Activated CD4-positive, alpha-beta T cell treated with anti-CD3 and anti-CD28 coated beads for 1 hour (primary cell): Measurements from ENCODE around the gene MUC5B.
"Not testable (repeated sequence)": the region's sequence is repeated elsewhere in the genome, so short reads cannot be mapped to it uniquely, and the experiment has no call there.

ENCODE experiments used
- DNase-seq: peaks from one replicate; pipeline ENCODE4 v3.0.0-alpha.2; 2020

Gene MUC5B

GRCh38 chr11:1203505-1204271 is 19.2 kb upstream of the MUC5B start:
- no peak for DNase-seq

GRCh38 chr11:1204381-1205101 is 18.3 kb upstream of the MUC5B start:
- no peak for DNase-seq

GRCh38 chr11:1205121-1205986 is 17.5 kb upstream of the MUC5B start:
- no peak for DNase-seq

DNA sequence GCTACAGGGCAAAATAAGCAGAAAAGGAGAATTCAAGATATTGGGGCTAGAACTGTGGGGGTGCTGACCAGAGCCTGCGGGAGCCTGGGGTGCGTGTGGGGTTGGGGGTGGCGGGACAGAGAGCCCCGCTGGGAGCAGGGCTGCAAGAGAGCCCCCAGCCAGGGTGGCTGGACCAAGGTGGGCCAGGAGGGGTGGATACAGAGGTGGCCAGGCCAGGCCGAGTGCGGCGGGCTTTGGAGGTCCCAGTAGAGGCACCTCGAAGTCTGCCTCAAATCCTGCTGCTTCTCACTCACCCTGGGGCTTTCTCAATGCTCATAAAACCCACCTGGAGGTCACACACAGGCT is 16.9 kb upstream of the MUC5B start:
- DNase-seq = no peak

DNA sequence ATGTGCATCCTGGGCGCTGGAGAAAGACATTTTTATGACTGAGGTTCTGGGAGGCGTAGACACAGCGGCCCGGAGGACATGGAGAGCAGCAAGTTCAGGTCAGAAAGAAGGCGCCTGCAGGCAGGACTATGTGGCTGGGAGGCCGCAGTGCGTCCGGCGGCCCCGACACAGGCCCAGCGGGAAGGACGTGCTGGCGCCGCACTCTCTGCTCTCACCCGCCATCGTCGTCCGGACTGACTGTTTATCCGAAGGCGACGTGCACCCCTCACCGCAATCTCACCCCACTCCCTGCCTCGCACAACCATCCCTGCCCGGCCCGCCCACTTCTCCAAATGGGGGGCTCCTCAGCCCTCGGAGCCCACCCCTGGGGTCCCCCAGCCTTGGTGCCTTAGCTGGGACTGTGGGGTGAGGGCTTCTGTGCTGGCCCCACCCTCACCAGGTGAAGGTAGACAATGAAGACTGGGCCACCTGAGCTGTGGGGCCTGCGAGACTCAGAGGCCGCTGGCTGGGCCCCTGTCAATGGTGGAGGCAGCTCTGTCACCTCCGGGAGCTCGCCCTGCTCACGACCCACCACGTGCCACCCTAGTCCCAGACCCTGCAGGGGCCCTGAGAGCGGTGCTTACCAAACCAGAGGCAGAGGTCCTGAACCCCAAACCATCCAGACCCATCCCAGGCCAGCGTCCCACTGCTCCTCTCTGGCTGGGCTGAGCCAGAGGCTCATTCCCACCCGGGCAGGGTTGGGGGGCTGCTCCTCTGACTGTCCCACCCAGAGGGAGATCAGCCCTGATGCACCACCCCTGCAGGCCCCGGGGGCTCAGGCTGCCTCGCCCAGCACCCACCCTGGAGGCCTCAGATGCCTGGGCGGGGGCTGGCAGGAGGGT is 16.2 kb upstream of the MUC5B start:
- no peak for DNase-seq

DNA sequence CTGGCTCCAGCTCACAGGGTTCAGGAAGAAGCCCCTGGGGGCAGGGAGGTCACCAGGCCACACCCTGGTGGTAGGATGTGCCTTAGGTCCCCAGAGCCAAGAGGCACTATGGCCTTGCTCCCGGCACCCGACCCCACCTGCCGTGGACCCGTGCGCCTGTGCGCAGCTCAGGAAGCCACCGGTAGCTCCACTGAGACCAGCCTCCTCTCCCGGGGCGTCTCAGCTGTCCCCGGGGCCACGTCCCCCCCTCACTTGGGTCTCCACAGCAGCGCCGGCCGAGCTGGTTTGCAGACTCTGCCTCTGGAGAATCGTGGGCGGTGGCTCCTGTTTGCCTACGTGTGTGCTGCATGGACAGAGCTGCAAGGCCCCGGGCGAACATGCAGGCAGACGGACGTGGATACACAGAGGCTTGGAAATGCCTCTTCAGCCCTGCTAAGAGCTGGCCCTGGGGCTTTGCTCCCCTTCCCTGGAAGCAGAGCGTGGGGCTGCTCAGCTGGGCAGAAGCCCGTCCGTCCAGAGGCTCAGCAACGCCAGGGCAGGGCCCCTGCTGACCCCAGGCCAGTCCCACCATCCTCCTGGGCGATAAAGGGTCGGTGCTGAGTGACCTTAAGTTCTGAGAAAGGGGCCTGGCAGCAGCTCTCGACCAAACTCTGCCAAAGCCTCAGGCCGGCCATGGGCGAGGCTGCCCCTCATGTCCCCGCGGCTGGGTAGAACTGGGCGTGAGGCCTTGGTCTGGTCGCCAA is 15.3 kb upstream of the MUC5B start:
- DNase-seq = no peak

GRCh38 chr11:1208144-1208393 is 14.8 kb upstream of the MUC5B start:
- DNase-seq = no peak

GRCh38 chr11:1208394-1209261 is 14.2 kb upstream of the MUC5B start:
- no peak for DNase-seq

DNA sequence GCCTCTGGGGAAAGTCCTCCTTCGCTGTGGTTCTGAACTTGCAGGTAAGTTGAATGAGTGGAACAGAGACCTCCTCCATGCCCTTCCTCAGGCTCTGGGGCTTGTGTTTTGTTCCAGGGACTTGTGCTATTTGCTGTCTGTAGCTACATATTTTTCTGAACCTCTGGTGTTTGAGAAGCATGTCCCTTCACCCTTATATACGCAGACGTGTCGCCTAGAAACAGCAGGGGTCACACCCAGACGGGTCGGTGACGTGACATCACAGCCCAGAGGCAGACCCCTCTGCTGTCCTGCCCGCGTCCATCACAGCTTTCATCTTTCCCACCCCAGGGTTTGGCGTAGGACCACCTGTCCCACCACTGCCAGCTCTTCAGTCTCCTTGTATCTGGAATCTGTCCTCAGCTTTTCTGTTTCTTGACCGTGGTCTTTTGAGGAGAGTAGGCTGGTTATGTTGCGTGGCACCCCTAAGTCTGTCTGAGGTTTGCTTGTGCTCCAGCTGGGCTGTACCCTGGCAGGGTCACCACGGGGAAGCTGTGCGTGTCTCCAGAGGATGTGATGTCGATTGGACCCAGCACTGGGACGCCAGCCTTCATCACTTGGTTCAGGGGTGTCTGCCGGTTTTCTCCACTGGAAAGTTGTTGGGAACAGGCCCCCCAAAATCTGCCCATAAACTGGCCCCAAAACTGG is 13.4 kb upstream of the MUC5B start:
- DNase-seq = no peak

DNA sequence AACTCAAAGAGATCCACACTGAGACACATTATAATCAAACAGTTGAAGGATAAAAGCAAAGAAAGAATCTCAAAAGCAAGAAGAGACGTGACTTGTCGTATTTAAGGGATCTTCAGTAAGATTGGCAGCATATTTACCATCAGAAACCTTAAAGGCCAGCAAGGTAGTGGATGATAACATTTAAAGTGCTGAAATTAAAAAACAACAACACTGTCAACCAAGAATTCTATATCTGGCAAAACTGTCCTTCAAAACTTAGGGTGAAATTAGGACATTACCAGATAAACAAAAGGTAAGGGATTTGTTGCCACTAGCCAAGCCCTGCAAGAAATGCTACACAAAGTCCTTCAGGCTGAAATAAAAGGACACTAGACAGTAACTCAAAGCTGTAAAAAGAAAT is 11.0 kb upstream of the MUC5B start:
- DNase-seq = no peak

DNA sequence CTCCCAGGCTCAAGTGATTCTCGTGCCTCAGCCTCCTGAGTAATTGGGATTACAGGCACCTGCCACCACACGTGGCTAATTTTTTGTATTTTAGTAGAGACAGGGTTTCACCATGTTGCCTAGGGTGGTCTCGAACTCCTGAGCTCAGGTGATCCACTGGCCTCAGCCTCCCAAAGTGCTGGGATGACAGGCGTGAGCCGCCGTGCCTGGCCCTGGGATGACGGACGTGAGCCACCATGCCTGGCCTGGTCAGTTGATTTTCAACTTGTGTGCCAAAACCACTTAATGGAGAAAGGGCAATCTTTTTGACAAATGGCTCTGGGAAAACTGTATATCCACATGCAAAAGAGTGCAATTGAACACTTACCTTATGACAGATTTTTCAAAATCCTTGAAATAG is 7.0 kb upstream of the MUC5B start:
- DNase-seq = not testable (repeated sequence)

- DNase-seq = no peak
Observed at GRCh38 chr11:1217151-1217550, 5.7 kb upstream of the MUC5B start.

- DNase-seq = no peak
Observed at GRCh38 chr11:1218256-1218787, 4.5 kb upstream of the MUC5B start.

DNA sequence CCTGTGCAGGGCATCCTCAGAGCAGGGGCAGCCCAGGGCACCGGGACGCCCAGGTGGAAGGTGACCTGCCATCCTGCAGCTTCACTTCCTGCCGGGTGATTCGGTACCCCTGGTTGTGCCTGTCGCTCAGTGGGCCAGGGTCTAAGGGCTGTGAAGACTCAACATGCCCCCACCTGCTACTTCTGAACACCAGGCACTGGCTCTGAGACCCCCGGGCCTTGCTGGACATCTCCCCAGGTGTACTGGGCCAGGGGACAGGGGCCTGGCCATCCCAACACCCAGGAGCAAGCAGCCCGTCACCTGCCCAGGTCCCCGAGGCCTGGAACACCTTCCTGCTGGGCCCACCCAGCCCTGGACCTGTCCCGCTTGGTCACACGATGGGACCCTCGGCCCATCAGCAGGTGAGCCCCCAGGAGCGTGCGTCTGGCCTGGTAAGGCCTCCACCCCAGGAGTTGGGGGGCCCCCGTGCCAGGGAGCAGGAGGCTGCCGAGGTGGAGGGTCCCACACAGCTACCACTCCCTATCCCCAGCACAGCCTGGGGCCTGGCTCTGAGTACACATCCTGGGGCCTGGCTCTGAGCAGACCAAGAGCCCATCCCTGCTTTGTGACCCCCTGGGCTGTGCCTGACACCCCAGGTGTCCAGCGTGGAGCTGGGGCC is 3.9 kb upstream of the MUC5B start:
- no peak for DNase-seq

DNA sequence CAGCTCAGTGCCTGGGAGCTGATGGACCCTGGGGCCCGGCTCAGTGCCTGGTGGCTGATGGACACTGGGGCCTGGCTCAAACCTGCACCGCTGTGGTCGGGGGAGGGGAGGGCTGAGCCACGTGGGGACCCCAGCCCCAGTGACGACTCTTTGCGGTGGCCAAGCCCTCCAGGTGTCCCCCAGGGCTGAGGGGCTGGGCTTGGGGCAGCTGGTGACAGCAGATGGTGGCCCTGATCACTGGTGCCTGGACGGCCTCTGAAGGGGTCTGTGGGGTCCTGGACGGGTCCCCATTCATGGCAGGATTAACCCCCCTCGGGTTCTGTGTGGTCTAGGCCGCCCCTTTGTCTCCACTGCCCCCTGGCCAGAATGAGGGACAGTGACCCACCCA is 3.4 kb upstream of the MUC5B start:
- no peak for DNase-seq

GRCh38 chr11:1219834-1220815 is 2.7 kb upstream of the MUC5B start:
- no peak for DNase-seq

DNA sequence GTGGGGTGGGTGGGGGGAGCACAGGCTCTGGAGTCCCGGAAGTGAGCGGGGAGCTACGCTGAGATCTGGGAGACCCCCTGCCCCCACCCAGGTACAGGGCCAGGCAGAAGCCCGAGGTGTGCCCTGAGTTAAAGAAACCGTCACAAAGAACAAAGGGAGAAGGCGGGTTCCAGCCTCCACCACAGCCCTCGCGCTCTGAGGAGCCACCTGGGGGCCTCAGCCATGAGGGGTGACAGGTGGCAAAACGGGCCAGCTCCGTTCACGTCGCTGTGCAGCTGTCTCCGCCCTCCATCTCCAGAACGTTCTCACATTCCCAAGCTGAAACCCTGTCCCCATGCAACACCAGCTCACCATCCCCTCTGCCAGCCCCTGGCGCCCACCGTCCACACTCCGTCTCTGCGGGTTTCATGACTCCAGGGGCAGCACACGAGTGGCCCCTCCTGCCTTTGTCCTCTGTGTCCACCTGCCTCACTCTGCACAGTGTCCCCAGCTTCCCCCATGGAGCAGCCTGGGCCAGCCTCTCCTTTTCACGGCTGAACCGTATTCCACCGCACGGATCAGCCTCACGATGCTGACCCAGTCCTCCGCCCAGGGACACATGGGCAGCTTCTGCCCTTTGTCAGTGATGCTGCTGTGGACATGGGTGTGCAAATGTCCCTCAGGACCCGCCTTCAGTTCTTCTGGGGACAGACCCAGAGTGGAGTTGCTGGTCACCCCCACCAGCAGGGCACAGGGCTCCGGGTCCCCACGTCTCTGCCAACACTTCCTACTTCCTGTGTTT is 1.7 kb upstream of the MUC5B start:
- DNase-seq = no peak

DNA sequence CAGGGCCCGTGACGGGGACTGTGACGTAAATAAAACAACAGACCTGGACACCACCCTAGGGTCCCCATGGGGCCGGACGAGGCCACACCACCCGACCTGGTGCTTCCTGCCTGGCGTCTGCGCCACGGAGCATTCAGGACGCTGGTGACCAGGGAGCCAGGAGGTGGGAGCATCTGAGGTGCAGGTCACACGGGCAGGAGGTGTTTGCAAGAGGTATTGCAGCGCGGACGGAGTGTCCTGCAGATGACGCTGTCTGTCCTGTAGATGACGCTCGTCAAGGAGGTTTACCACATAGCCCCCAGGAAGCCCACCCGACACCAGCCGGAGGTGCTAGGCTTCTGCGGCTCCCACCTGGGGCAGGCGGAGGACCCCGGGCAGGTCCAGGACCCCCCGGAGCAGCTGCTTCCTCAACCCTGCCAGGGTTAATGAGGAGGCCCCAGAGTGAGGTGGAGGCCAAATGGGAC is 986 bp upstream of the MUC5B start:
- no peak for DNase-seq
